OCI-LY3 (cell line): ENCODE measurements around the gene MAMLD1.

ENCODE experiments used
- H2AFZ ChIP-seq: fragments of 200-600, 300-600 bp; shearing (Covaris generic); 2 replicates; pipeline ENCODE4 v1.6.0; 2014; ENCODE audit warnings: antibody characterized with exemption, low read depth, low read length
- H3K27ac ChIP-seq: fragments of 200-600, 300-600 bp; sonication (generic); 2 replicates; pipeline ENCODE4 v1.5.1; 2014; ENCODE audit warnings: mild to moderate bottlenecking, low read length, moderate library complexity, mixed read lengths
- H3K27me3 ChIP-seq: fragments of 200-600, 300-600 bp; sonication (generic); 2 replicates; pipeline ENCODE4 v1.6.1; 2014; ENCODE audit warnings: low read depth, low read length, mixed read lengths
- H3K36me3 ChIP-seq: fragments of 200-600, 300-600 bp; sonication (generic); replicated peaks from 2 replicates; pipeline ENCODE3; 2014; ENCODE audit warnings: low read depth, low read length, mixed read lengths
- H3K4me1 ChIP-seq: fragments of 300-600, 200-600 bp; sonication (generic); 2 replicates; pipeline ENCODE4 v1.6.1; 2014; ENCODE audit warnings: low read length, mixed read lengths
- H3K4me2 ChIP-seq: fragments of 200-600, 300-600 bp; sonication (generic); 2 replicates; pipeline ENCODE4 v1.6.1; 2014; ENCODE audit warnings: low read length, mixed read lengths
- H3K4me3 ChIP-seq: fragments of 300-600, 200-600 bp; sonication (generic); 2 replicates; pipeline ENCODE4 v1.5.1; 2014; ENCODE audit warnings: antibody characterized with exemption, mild to moderate bottlenecking, low read length, moderate library complexity
- H3K79me2 ChIP-seq: fragments of 300-600, 200-600 bp; shearing (Covaris generic); 2 replicates; pipeline ENCODE4 v1.6.1; 2014; ENCODE audit warnings: mild to moderate bottlenecking, low read length, mixed read lengths
- H3K9ac ChIP-seq: fragments of 300-600, 200-600 bp; shearing (Covaris generic); 2 replicates; pipeline ENCODE4 v1.6.0; 2014; ENCODE audit warnings: mild to moderate bottlenecking, low read length, moderate library complexity
- H3K9me3 ChIP-seq: fragments of 200-600, 300-600 bp; shearing (Covaris generic); 2 replicates; pipeline ENCODE4 v1.6.1; 2014; ENCODE audit warnings: low read length, mixed read lengths; ENCODE audit not compliant: insufficient read depth
- H4K20me1 ChIP-seq: fragments of 200-600, 300-600 bp; sonication (generic); 2 replicates; pipeline ENCODE4 v1.6.1; 2016; ENCODE audit warnings: low read length, mixed read lengths; ENCODE audit not compliant: insufficient read depth
- EZH2phosphoT487 ChIP-seq: fragments of 200-600 bp; shearing (Covaris generic); IDR thresholded peaks from 2 replicates; pipeline ENCODE4 v1.6.1; 2018; ENCODE audit warnings: antibody characterized with exemption, mixed run types, low read depth
- TF ChIP-seq, protein P1 (sequence below): fragments of 200-600, 300-600 bp; sonication (generic); IDR thresholded peaks from 2 replicates; pipeline ENCODE4 v1.5.1; 2014; ENCODE audit warnings: antibody characterized with exemption, low read length, low read depth

The MAMLD1 gene

DNA sequence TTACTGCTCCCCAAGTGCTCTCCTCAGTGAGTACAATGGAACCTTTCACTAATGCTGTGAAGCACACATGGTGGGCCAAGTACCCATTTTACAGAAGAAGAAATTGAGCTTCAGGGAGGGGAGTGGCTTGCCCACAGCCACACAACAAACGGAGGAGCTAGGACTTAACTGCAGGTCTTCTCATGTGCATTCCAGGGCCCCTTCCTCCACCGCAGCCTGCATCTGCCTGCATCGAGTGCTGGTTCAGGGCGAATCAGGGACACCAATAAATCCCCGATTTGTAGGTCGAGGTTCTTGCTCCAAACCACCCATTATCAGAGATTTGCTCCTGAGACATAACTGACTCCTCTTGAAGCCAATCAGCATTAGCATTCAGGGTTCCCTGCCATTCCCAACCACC is 100.9 kb downstream of the MAMLD1 start:
- Histone ChIP-seq H3K9me3 (no peaks in the 10 kb centered on the region), H3K4me2 (no peak overlapping the region), H3K4me1 (peaks cover 17% of the 10 kb centered on the region), H2AFZ (no peak overlapping the region), H3K9ac (no peak overlapping the region), H3K27ac (no peak overlapping the region), H3K4me3 (no peak overlapping the region), H4K20me1 (no peaks in the 10 kb centered on the region), H3K79me2 (no peaks in the 10 kb centered on the region), H3K36me3 (no peaks in the 10 kb centered on the region), H3K27me3 (no peaks in the 10 kb centered on the region)
- TF ChIP-seq, protein P1, sequence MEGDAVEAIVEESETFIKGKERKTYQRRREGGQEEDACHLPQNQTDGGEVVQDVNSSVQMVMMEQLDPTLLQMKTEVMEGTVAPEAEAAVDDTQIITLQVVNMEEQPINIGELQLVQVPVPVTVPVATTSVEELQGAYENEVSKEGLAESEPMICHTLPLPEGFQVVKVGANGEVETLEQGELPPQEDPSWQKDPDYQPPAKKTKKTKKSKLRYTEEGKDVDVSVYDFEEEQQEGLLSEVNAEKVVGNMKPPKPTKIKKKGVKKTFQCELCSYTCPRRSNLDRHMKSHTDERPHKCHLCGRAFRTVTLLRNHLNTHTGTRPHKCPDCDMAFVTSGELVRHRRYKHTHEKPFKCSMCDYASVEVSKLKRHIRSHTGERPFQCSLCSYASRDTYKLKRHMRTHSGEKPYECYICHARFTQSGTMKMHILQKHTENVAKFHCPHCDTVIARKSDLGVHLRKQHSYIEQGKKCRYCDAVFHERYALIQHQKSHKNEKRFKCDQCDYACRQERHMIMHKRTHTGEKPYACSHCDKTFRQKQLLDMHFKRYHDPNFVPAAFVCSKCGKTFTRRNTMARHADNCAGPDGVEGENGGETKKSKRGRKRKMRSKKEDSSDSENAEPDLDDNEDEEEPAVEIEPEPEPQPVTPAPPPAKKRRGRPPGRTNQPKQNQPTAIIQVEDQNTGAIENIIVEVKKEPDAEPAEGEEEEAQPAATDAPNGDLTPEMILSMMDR: no peak
- TF ChIP-seq EZH2phosphoT487: no peak

DNA sequence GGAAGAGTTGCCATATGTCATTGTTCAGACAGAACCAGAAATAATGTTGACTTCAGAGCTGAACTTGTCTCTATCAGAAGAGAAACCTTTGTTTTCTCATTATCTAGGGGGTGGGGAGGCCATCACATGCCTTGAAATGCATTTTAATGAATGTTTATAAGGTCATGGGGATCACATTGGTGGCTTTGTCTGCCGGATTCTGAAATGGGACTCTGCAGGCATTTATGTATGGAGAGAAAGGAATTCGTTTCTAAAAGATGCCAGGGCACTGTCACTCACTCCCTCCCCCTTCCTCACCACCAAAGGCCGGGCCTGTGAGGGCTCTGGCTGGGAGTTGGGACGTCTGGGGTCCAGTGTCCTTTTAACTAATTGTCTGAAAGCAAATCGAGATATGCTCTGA is 102.2 kb downstream of the MAMLD1 start:
- Histone ChIP-seq H4K20me1 (no peaks in the 10 kb centered on the region), H3K4me3 (0 out of 2 replicates have a peak overlapping the region, but pooled peaks have one; percentile 16), H3K4me1 (peaks cover 17% of the 10 kb centered on the region), H3K9me3 (no peaks in the 10 kb centered on the region), H3K27me3 (no peaks in the 10 kb centered on the region), H3K9ac (peak overlapping the region; percentile 22; the same call in 1 of the 2 replicates), H3K36me3 (no peaks in the 10 kb centered on the region), H2AFZ (peak overlapping the region; percentile 73; the same call in 1 of the 2 replicates), H3K27ac (peak overlapping the region; percentile 64), H3K4me2 (peak overlapping the region; percentile 58), H3K79me2 (no peaks in the 10 kb centered on the region)
- TF ChIP-seq EZH2phosphoT487: no peak
- TF ChIP-seq, protein P1: no peak

DNA sequence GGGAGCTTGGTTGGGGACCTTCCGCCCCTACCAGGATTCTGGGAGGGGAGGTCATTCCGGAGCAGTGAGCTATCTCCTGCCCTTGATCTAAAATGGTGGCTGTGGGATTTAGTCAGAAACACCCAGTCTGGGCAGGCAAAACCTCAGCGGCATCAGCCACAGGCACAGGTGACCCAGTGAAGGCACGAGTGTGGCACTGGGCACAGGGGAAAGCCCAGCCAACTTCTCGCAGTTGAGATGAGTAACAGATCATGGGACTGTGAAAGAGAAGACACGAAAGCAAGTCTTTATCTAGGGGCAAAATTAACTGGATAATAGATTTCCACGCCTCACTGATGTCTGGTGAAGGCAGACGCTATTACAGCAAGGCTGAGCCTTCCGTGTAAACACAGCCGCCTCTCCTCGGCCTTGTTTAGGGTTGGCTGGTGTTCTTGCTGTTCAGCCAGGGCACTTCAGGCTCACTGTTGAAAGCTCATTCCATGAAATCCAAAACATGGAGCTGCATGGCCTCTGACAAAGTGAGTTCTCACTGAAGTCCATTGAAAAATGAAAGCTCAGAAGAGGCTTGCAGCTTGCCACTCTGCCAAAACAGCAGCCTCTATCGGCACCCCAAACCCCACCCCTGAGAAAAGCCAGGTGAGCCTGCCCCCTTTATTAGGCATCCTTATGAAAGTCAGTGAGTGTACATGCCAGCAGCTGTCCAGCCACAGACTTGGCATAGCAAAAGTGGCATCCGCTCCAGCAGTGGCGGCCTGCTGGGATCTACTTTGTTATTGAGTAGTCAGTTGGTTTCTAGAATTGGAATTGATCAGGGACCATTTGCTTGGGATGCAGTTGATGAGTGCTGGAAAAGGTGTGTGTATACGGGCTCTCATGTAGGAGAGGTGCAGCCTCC is 103.0 kb downstream of the MAMLD1 start:
- Histone ChIP-seq H3K4me1 (peaks cover 17% of the 10 kb centered on the region), H3K36me3 (no peaks in the 10 kb centered on the region), H3K79me2 (no peaks in the 10 kb centered on the region), H3K9me3 (no peaks in the 10 kb centered on the region), H3K4me3 (0 out of 2 replicates have a peak overlapping the region, but pooled peaks have one; percentile 16), H2AFZ (peak overlapping the region; percentile 73; the same call in 1 of the 2 replicates), H3K4me2 (peak overlapping the region; percentile 58), H4K20me1 (no peaks in the 10 kb centered on the region), H3K27me3 (no peaks in the 10 kb centered on the region), H3K27ac (peak overlapping the region; percentile 64), H3K9ac (peak overlapping the region; percentile 22; the same call in 1 of the 2 replicates)
- no peak for TF ChIP-seq EZH2phosphoT487

DNA sequence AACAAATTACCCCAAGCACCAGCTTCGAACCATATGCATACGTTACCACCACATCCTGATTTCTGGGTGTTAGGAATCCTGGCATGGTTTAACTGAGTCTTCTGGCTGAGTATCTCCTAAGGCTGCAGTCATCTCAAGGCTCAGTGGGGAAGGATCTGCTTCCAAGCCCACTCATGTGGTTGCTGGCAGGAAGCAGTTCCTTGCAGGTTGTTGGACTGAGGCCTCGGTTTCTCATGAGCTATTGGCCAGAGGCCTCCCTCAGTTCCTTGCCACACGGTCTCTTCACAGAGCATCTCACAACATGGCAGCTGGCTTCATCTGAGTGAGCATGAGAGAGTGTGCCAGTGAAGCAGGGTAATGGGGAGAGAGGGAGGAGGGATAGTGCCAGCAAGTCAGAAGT is 109.2 kb downstream of the MAMLD1 start:
- Histone ChIP-seq H3K4me2 (no peak overlapping the region), H3K27me3 (no peaks in the 10 kb centered on the region), H3K4me1 (peaks cover 10% of the 10 kb centered on the region), H3K79me2 (no peaks in the 10 kb centered on the region), H3K9me3 (no peaks in the 10 kb centered on the region), H3K27ac (no peak overlapping the region), H2AFZ (no peak overlapping the region), H4K20me1 (no peaks in the 10 kb centered on the region), H3K9ac (no peak overlapping the region), H3K4me3 (no peak overlapping the region), H3K36me3 (no peaks in the 10 kb centered on the region)
- TF ChIP-seq EZH2phosphoT487: no peak
- TF ChIP-seq, protein P1: no peak
